Retina (tissue), 1 donor: Measurements from ENCODE around the gene PPARG.
"Not testable (repeated sequence)": the region's sequence is repeated elsewhere in the genome, so short reads cannot be mapped to it uniquely, and the experiment has no call there.

Experiments used
- DNase-seq: peaks from one replicate; pipeline ENCODE4 v3.0.0-alpha.2; 2016

Gene PPARG

GRCh38 chr3:12279591-12280326 lies 9.1 kb upstream of the PPARG start:
- DNase-seq, result no peak

GRCh38 chr3:12280357-12280806 lies 8.5 kb upstream of the PPARG start:
- DNase-seq, result no peak

- no peak for DNase-seq
Observed at GRCh38 chr3:12284591-12284990, 4.3 kb upstream of the PPARG start.

GRCh38 chr3:12285003-12285555 lies 3.8 kb upstream of the PPARG start:
- DNase-seq, result no peak

- DNase-seq, result not testable (repeated sequence)
Observed at GRCh38 chr3:12285779-12286178, 3.1 kb upstream of the PPARG start.

GRCh38 chr3:12286504-12286903 lies 2.4 kb upstream of the PPARG start:
- no peak for DNase-seq

GRCh38 chr3:12286927-12287726 lies 1.7 kb upstream of the PPARG start:
- DNase-seq, result peak; percentile 38

- no peak for DNase-seq
Observed at GRCh38 chr3:12287727-12288181, 1.1 kb upstream of the PPARG start.

- DNase-seq, result no peak
Observed at GRCh38 chr3:12289524-12289923, 654 bp downstream of the PPARG start.

GRCh38 chr3:12292770-12293169 lies 3.9 kb downstream of the PPARG start:
- no peak for DNase-seq

- no peak for DNase-seq
Observed at GRCh38 chr3:12294885-12295580, 6.2 kb downstream of the PPARG start.

GRCh38 chr3:12296511-12296910 lies 7.6 kb downstream of the PPARG start:
- DNase-seq, result no peak

- no peak for DNase-seq
Observed at GRCh38 chr3:12299026-12299425, 10.2 kb downstream of the PPARG start.

- no peak for DNase-seq
Observed at GRCh38 chr3:12300137-12300536, 11.3 kb downstream of the PPARG start.

GRCh38 chr3:12301031-12301430 lies 12.2 kb downstream of the PPARG start:
- no peak for DNase-seq

GRCh38 chr3:12301513-12301912 lies 12.6 kb downstream of the PPARG start:
- DNase-seq, result no peak

GRCh38 chr3:12302564-12302963 lies 13.7 kb downstream of the PPARG start:
- no peak for DNase-seq

GRCh38 chr3:12303534-12303933 lies 14.7 kb downstream of the PPARG start:
- no peak for DNase-seq

- DNase-seq, result no peak
Observed at GRCh38 chr3:12303993-12304392, 15.1 kb downstream of the PPARG start.

GRCh38 chr3:12307136-12307535 lies 18.3 kb downstream of the PPARG start:
- DNase-seq, result no peak

- no peak for DNase-seq
Observed at GRCh38 chr3:12308517-12308916, 19.6 kb downstream of the PPARG start.

GRCh38 chr3:12309716-12310115 lies 20.8 kb downstream of the PPARG start:
- DNase-seq, result no peak

GRCh38 chr3:12312010-12312409 lies 23.1 kb downstream of the PPARG start:
- DNase-seq, result no peak
